K562 (cell line): ENCODE results near the gene GPR68. TPM values are rescaled to one million over a fixed set of nuclear protein-coding genes. Genes with fewer than 3 reads are reported as not detected.

Source experiments
- ATAC-seq: fragments of 200-7000 bp; cut with Tn5 transposase; 3 replicates; pipeline ENCODE4 v1.9.1; 2020; ENCODE audit warnings: moderate library complexity
- BruUV-seq: library from RNA; stranded (reverse); fragments of 400-500 nt; replicated peaks from 2 replicates; lab custom pipeline; 2021; lab: Mats Ljungman, UMichigan
- CTCF ChIA-PET: fragments of 300-600 bp; formaldehyde crosslinking; extraction: SDS; loops from one replicate; lab custom pipeline; 2021; ENCODE audit warnings: low intra/inter-chr PET ratio; lab: Yijun Ruan, JAX
- POLR2A ChIA-PET: fragments of 300-600, 350-650 bp; sonication (Branson Sonifier 250); formaldehyde crosslinking; extraction: SDS; loops from one replicate; lab custom pipeline; 2021; ENCODE audit warnings: antibody characterized with exemption, inconsistent platforms; lab: Yijun Ruan, JAX
- DNase-seq, 4 experiments: peaks; one replicate each; pipeline versions ENCODE4 v3.0.0 to v3.0.0-alpha.2; 2011 to 2018; ENCODE audit warnings: low spot score in 3 of 4, mixed read lengths in 3 of 4; ENCODE audit errors: extremely low read depth in 1 of 4
- FAIRE-seq: peaks from 2 replicates; lab custom pipeline; 2011; peaks lifted over from hg19 to GRCh38; lab: Jason Lieb, UNC
- H2AFZ ChIP-seq: 2 replicates; pipeline ENCODE4 v1.6.0; 2011; ENCODE audit warnings: low read depth, low read length, control low read depth, inconsistent platforms
- H3K27ac ChIP-seq: fragments of 200-600 bp; 3 replicates; pipeline ENCODE4 v1.8.0; 2011; ENCODE audit warnings: low read depth, mild to moderate bottlenecking, control low read depth, inconsistent platforms, low read length, moderate library complexity, mixed read lengths; ENCODE audit errors: extremely low read depth
- H3K27me3 ChIP-seq, 2 experiments: fragments of 300-600 bp in 1 of 2; 2 replicates in 1 of 2; 3 replicates in 1 of 2; pipeline versions ENCODE4 v1.6.0 to v1.8.0; 2011; ENCODE audit warnings: inconsistent platforms in 2 of 2, low read length in 2 of 2, mild to moderate bottlenecking in 1 of 2, mixed read lengths in 1 of 2, moderate library complexity in 1 of 2; ENCODE audit not compliant: control insufficient read depth in 2 of 2, insufficient read depth in 2 of 2
- H3K36me3 ChIP-seq: fragments of 300-600 bp; 3 replicates; pipeline ENCODE4 v1.8.0; 2011; ENCODE audit warnings: mild to moderate bottlenecking, low read length, inconsistent platforms; ENCODE audit not compliant: control insufficient read depth, insufficient read depth
- H3K4me1 ChIP-seq, 2 experiments: fragments of 200-600 bp in 1 of 2; replicated peaks in 1 of 2; 2 replicates in 1 of 2; 3 replicates in 1 of 2; pipeline versions ENCODE4 v1.5.1 to v1.8.0; 2011; ENCODE audit warnings: inconsistent platforms in 2 of 2, low read length in 2 of 2, mild to moderate bottlenecking in 1 of 2, mixed read lengths in 1 of 2, moderate library complexity in 1 of 2; ENCODE audit not compliant: control insufficient read depth in 2 of 2, insufficient read depth in 2 of 2
- H3K4me2 ChIP-seq: 2 replicates; pipeline ENCODE4 v1.6.1; 2011; ENCODE audit warnings: low read length, control low read depth, inconsistent platforms, mixed read lengths; ENCODE audit not compliant: insufficient read depth
- H3K4me3 ChIP-seq: fragments of 200-600 bp; sonication (generic), shearing (Covaris generic); 2 replicates; pipeline ENCODE4 v1.5.1; 2016; ENCODE audit warnings: control low read depth, inconsistent platforms
- H3K79me2 ChIP-seq: fragments of 200-600 bp; 3 replicates; pipeline ENCODE4 v1.8.0; 2011; ENCODE audit warnings: low read length, inconsistent platforms; ENCODE audit not compliant: control insufficient read depth, insufficient read depth
- H3K9ac ChIP-seq, 2 experiments: 2 replicates each; pipeline versions ENCODE4 v1.6.0 to v1.6.1; 2011; ENCODE audit warnings: low read depth in 2 of 2, low read length in 2 of 2, control low read depth in 1 of 2, inconsistent platforms in 1 of 2, mild to moderate bottlenecking in 1 of 2, mixed read lengths in 1 of 2; ENCODE audit not compliant: insufficient read depth in 1 of 2
- H3K9me1 ChIP-seq: one replicate; pipeline ENCODE4 v1.6.0; 2011; ENCODE audit warnings: inconsistent platforms, mild to moderate bottlenecking, low read length, moderate library complexity; ENCODE audit not compliant: control insufficient read depth, insufficient read depth
- H3K9me3 ChIP-seq: replicated peaks from 2 replicates; pipeline ENCODE4 v1.5.1; 2011; ENCODE audit warnings: low read depth, low read length, inconsistent platforms; ENCODE audit not compliant: control insufficient read depth, insufficient read depth
- H4K20me1 ChIP-seq: replicated peaks from 2 replicates; pipeline ENCODE4 v1.6.1; 2011; ENCODE audit warnings: low read length, inconsistent platforms, mixed read lengths; ENCODE audit not compliant: control insufficient read depth, insufficient read depth
- CREB3L1 ChIP-seq: fragments of 450-650 bp; IDR thresholded peaks from 2 replicates; pipeline ENCODE4 v1.6.1; 2014; ENCODE audit warnings: low read depth, mild to moderate bottlenecking, moderate library complexity, borderline replicate concordance
- IFI16 ChIP-seq: fragments of 250-450 bp; sonication (Bioruptor Pico); IDR thresholded peaks from 2 replicates; pipeline ENCODE4 v2.1.2; 2022; ENCODE audit warnings: mild to moderate bottlenecking, inconsistent platforms
- KAT2B ChIP-seq: IDR thresholded peaks from one replicate; pipeline ENCODE4 v1.6.1; 2012; ENCODE audit warnings: low read depth, mild to moderate bottlenecking, control low read depth, inconsistent platforms, low read length, moderate library complexity
- L3MBTL2 ChIP-seq: fragments of 450-650 bp; IDR thresholded peaks from 2 replicates; pipeline ENCODE4 v1.6.1; 2016; ENCODE audit warnings: mild to moderate bottlenecking, moderate library complexity
- THRA ChIP-seq: fragments of 450-650 bp; IDR thresholded peaks from 2 replicates; pipeline ENCODE4 v1.6.1; 2017; ENCODE audit warnings: mild to moderate bottlenecking, moderate library complexity
- ZBTB5 ChIP-seq: fragments of 450-650 bp; IDR thresholded peaks from 2 replicates; pipeline ENCODE4 v1.6.1; 2017; ENCODE audit warnings: antibody characterized with exemption
- ZNF561 ChIP-seq: fragments of 450-650 bp; formaldehyde crosslinking; conservative IDR thresholded peaks from 2 replicates; pipeline ENCODE4 v1.4.0; 2020; ENCODE audit warnings: mild to moderate bottlenecking, moderate library complexity
- WGBS: fragments of 100-300 bp; shearing (Covaris generic); methylation state at CpG from one replicate; pipeline ENCODE4 v1.1.6; 2016; ENCODE audit warnings: low coverage, mixed read lengths; ENCODE audit not compliant: insufficient coverage; ENCODE audit errors: missing lambda C conversion rate; 5-methylcytosine and 5-hydroxymethylcytosine counted together
- in situ Hi-C: fragments of 300-500 bp; cut with MboI; formaldehyde crosslinking; loops from 4 replicates; pipeline ENCODE4 v1.15.0; 2018; ENCODE audit warnings: inconsistent platforms, mixed read lengths
- intact Hi-C: fragments of 100-400 bp; cut with micrococcal nuclease; formaldehyde crosslinking; loops from 2 replicates; pipeline ENCODE4 v1.14.2; 2022
- polyA plus RNA-seq, 8 experiments: library from polyadenylated mRNA; depleted of rRNA in 4 of 8; stranded (reverse) in 5 of 8; unstranded in 3 of 8; fragments of >200 nt; fragmentation: Nextera tagmentation in 2 of 8; fragmentation: Illumina TruSeq in 1 of 8; extraction: Ambion mirVana in 2 of 8; extraction: Trizol in 1 of 8; gene quantifications; 2 replicates each; pipeline versions ENCODE4 v1.2.1 to v1.2.3, GENCODE V29; 2011 to 2014; ENCODE audit warnings: inconsistent platforms in 1 of 8, missing spikeins in 1 of 8
- total RNA-seq, 7 experiments: library from RNA; depleted of rRNA in 6 of 7; stranded (reverse); fragments of >200 nt in 6 of 7; fragmentation: Illumina TruSeq in 2 of 7; extraction: Trizol in 2 of 7; gene quantifications; 2 replicates each; pipeline versions ENCODE4 v1.2.1 to v1.2.3, GENCODE V29; 2011 to 2021; ENCODE audit warnings: low replicate concordance in 1 of 7
- TF ChIP-seq, protein P1 (sequence below): fragments of 450-650 bp; IDR thresholded peaks from one replicate; pipeline ENCODE4 v1.6.1; 2018; ENCODE audit warnings: mild to moderate bottlenecking, moderate library complexity; ENCODE audit not compliant: partially characterized antibody

GPR68 gene
- total and polyA plus RNA-seq, 9 of the 15 experiments (the other 6 are each of a cell fraction or from before 2014, with no cell fraction given): 0.41 to 9.4 (median 3.7) TPM

- Histone ChIP-seq H3K9me3 (no peaks in the 10 kb centered on the region), H3K27ac (no peak overlapping the region), H3K4me3 (no peak overlapping the region), H3K4me1 (peaks cover 8 to 18% of the 10 kb centered on the region in 2 experiments), H2AFZ (no peak overlapping the region), H3K36me3 (no peaks in the 10 kb centered on the region), H3K79me2 (no peaks in the 10 kb centered on the region), H3K27me3 (no peaks in the 10 kb centered on the region), H3K9ac (no peak overlapping the region), H3K4me2 (no peak overlapping the region), H3K9me1 (no peaks in the 10 kb centered on the region), H4K20me1 (no peaks in the 10 kb centered on the region)
- TF ChIP-seq CREB3L1: no peak
- TF ChIP-seq, protein P1, sequence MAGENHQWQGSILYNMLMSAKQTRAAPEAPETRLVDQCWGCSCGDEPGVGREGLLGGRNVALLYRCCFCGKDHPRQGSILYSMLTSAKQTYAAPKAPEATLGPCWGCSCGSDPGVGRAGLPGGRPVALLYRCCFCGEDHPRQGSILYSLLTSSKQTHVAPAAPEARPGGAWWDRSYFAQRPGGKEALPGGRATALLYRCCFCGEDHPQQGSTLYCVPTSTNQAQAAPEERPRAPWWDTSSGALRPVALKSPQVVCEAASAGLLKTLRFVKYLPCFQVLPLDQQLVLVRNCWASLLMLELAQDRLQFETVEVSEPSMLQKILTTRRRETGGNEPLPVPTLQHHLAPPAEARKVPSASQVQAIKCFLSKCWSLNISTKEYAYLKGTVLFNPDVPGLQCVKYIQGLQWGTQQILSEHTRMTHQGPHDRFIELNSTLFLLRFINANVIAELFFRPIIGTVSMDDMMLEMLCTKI: no peak
- TF ChIP-seq THRA: no peak
- no peak for TF ChIP-seq ZNF561 (CRISPR knock-in tag)
- TF ChIP-seq ZBTB5: no peak
- TF ChIP-seq L3MBTL2: no peak
- TF ChIP-seq IFI16 (CRISPR knock-in tag): no peak
- TF ChIP-seq KAT2B: no peak
- no peak for ATAC-seq
- CTCF ChIA-PET: no interaction called here
- 63% methylated on average over 2 of the region's 2 CpGs for WGBS
- no TSS peak for BruUV-seq
- in situ Hi-C loops: no loop called here
- FAIRE-seq: no peak
- no peak for DNase-seq
- POLR2A ChIA-PET: no interaction called here
- intact Hi-C loops: no loop called here
Measured at GRCh38 chr14:91232052-91232451, 12.5 kb downstream of the GPR68 start.
